ENCODE measurements around the gene INO80B. TPM values are rescaled to one million over a fixed set of nuclear protein-coding genes. Genes with fewer than 3 reads are reported as not detected.

Gene INO80B
- total and polyA plus RNA-seq, 2 donors (not counting 1 experiment from before 2014, with no cell fraction given), result 30.4 to 78.6 TPM

DNA sequence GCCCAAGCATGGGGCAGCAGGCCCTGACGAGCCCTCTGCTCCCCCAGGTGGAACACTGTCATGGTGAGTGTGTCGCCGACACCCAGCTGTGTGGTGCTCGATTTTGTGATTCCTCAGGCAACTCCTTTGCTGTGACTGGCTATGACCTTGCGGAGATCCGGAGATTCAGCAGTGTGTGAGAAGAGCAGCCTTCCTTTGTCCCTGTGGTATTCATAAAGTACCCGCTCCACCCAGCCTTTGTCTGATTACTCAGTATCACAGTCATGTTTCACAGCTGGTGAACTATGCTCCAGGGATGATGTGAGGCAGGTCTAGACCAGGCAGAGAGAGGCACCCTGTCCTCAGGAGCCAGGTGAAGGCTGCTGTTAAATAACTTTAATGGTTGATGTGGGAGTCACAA is 29.4 kb upstream of the INO80B start:
- POLR2A ChIA-PET, result interaction anchor here (0.6 kb wide), 1 partner anchor 1239 kb away, joined by 3 read pairs; no protein-coding TSS in a partner anchor
- intact Hi-C loops (cut with micrococcal nuclease), result no loop called here
- WGBS (ENCODE audit: insufficient coverage), result 96% methylated on average over 7 of the region's 7 CpGs

DNA sequence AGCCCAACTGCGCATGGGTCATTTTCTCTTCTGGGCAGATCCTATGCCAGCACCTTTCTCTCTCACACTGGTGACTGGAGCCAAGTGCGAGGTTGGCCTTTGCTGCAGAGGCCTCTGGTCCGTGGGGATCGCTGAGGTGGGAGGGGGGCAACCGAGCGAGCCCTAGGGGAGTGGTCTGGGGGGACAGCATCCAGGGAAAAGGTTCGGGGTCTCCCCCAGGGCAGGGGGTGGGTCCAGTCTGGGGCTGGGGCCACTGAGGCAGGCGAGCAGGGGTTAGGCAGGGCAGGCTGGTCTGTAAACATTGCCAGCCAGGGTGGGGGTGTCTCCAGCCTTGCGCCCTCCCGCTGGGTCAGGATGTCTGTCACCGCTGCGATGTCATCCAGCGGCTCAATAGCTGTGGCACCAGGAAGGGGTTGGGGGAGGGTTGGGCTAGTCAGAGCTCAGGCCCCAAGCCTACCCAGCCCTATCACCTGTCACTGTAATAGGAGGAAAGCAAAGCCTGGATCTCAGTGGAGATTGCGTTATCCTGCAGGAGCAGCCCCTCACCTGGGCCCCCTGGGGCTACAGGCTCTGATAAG is 28.6 kb upstream of the INO80B start:
- Histone ChIP-seq H4K20me1 (ENCODE audit: control insufficient read depth, insufficient read depth, low read length, poor library complexity, severe bottlenecking) (no peaks in the 10 kb centered on the region), H3K4me2 (replicated peaks; ENCODE audit: low read depth, low read length, poor library complexity, severe bottlenecking) (no peak overlapping the region), H3K27me3 (replicated peaks in 1 of 4; ENCODE audit: control extremely low read depth in 1 of 4, control insufficient read depth in 3 of 4, insufficient read depth in 4 of 4, low read length in 3 of 4) (no peaks in the 10 kb centered on the region), H3K9ac (ENCODE audit: low read length) (no peak overlapping the region), H3K9me3 (ENCODE audit: control extremely low read depth in 1 of 3, control insufficient read depth in 2 of 3, insufficient read depth in 1 of 3, low read length in 2 of 3) (no peaks in the 10 kb centered on the region), H3K27ac (ENCODE audit: low read length in 2 of 2) (no peak overlapping the region), H2AFZ (ENCODE audit: insufficient read depth, low read depth, low read length, poor library complexity, severe bottlenecking) (no peak overlapping the region), H3K4me3 (ENCODE audit: control extremely low read depth in 1 of 5, extremely low read depth in 1 of 5, insufficient read depth in 1 of 5, low read depth in 2 of 5, low read length in 4 of 5) (no peak overlapping the region), H3K36me3 (replicated peaks in 1 of 2; ENCODE audit: control extremely low read depth in 1 of 2, control insufficient read depth in 1 of 2, extremely low read depth in 1 of 2, insufficient read depth in 2 of 2, low read length in 1 of 2) (peaks cover 0 to 11% of the 10 kb centered on the region in 2 experiments), H3K79me2 (ENCODE audit: control insufficient read depth, insufficient read depth, low read length) (no peaks in the 10 kb centered on the region), H3K4me1 (ENCODE audit: control insufficient read depth in 2 of 2, insufficient read depth in 2 of 2, low read length in 2 of 2) (peaks cover 4 to 8% of the 10 kb centered on the region in 2 donors)
- ChIA-PET CTCF (no interaction called here), POLR2A (no interaction called here)
- TF ChIP-seq EZH2 (IDR thresholded peaks at IDR 0.05; ENCODE audit: borderline replicate concordance, insufficient read depth, low read depth, low read length, poor library complexity, severe bottlenecking), result no peak
- TF ChIP-seq, protein P1, sequence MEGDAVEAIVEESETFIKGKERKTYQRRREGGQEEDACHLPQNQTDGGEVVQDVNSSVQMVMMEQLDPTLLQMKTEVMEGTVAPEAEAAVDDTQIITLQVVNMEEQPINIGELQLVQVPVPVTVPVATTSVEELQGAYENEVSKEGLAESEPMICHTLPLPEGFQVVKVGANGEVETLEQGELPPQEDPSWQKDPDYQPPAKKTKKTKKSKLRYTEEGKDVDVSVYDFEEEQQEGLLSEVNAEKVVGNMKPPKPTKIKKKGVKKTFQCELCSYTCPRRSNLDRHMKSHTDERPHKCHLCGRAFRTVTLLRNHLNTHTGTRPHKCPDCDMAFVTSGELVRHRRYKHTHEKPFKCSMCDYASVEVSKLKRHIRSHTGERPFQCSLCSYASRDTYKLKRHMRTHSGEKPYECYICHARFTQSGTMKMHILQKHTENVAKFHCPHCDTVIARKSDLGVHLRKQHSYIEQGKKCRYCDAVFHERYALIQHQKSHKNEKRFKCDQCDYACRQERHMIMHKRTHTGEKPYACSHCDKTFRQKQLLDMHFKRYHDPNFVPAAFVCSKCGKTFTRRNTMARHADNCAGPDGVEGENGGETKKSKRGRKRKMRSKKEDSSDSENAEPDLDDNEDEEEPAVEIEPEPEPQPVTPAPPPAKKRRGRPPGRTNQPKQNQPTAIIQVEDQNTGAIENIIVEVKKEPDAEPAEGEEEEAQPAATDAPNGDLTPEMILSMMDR (IDR thresholded peaks at IDR 0.05), result no peak
- Mint-ChIP-seq H3K4me1 (peaks cover 13% of the 10 kb centered on the region), H3K4me3 (no peak overlapping the region), H3K27me3 (no peaks in the 10 kb centered on the region), H3K9me3 (ENCODE audit: insufficient read depth) (no peaks in the 10 kb centered on the region), H3K27ac (no peak overlapping the region)
- intact Hi-C loops (cut with micrococcal nuclease), result no loop called here
- ATAC-seq (ENCODE audit: low read depth), result no peak
- DNase-seq, result no peak
- 98% methylated on average over 9 of the region's 14 CpGs for WGBS (ENCODE audit: insufficient coverage)

More for the DNA sequence above, 29.4 kb upstream of the INO80B start:
- ATAC-seq (ENCODE audit: low read depth), result no peak
- DNase-seq, result no peak
- no peak overlapping the region for H3K27ac ChIP-seq (ENCODE audit: low read length in 2 of 2)
- no peak overlapping the region for H3K4me3 Mint-ChIP-seq
- H3K79me2 ChIP-seq (ENCODE audit: control insufficient read depth, insufficient read depth, low read length), result no peaks in the 10 kb centered on the region
- H3K4me1 Mint-ChIP-seq, result peaks cover 17% of the 10 kb centered on the region
- no peak overlapping the region for H3K4me3 ChIP-seq (ENCODE audit: control extremely low read depth in 1 of 5, extremely low read depth in 1 of 5, insufficient read depth in 1 of 5, low read depth in 2 of 5, low read length in 4 of 5)
- no peak overlapping the region for H3K4me2 ChIP-seq (replicated peaks; ENCODE audit: low read depth, low read length, poor library complexity, severe bottlenecking)
- TF ChIP-seq EZH2 (IDR thresholded peaks at IDR 0.05; ENCODE audit: borderline replicate concordance, insufficient read depth, low read depth, low read length, poor library complexity, severe bottlenecking), result no peak
- TF ChIP-seq, protein P1 (IDR thresholded peaks at IDR 0.05), result no peak
- no peak overlapping the region for H3K27ac Mint-ChIP-seq
- CTCF ChIA-PET, result no interaction called here
- H2AFZ ChIP-seq (ENCODE audit: insufficient read depth, low read depth, low read length, poor library complexity, severe bottlenecking), result no peak overlapping the region
- no peak overlapping the region for H3K9ac ChIP-seq (ENCODE audit: low read length)
- H3K36me3 ChIP-seq (replicated peaks in 1 of 2; ENCODE audit: control extremely low read depth in 1 of 2, control insufficient read depth in 1 of 2, extremely low read depth in 1 of 2, insufficient read depth in 2 of 2, low read length in 1 of 2), result peaks cover 0 to 11% of the 10 kb centered on the region in 2 experiments
- no peaks in the 10 kb centered on the region for H3K9me3 ChIP-seq (ENCODE audit: control extremely low read depth in 1 of 3, control insufficient read depth in 2 of 3, insufficient read depth in 1 of 3, low read length in 2 of 3)
- no peaks in the 10 kb centered on the region for H4K20me1 ChIP-seq (ENCODE audit: control insufficient read depth, insufficient read depth, low read length, poor library complexity, severe bottlenecking)
- H3K27me3 Mint-ChIP-seq, result no peaks in the 10 kb centered on the region
- no peaks in the 10 kb centered on the region for H3K27me3 ChIP-seq (replicated peaks in 1 of 4; ENCODE audit: control extremely low read depth in 1 of 4, control insufficient read depth in 3 of 4, insufficient read depth in 4 of 4, low read length in 3 of 4)
- H3K9me3 Mint-ChIP-seq (ENCODE audit: insufficient read depth), result no peaks in the 10 kb centered on the region
- H3K4me1 ChIP-seq (ENCODE audit: control insufficient read depth in 2 of 2, insufficient read depth in 2 of 2, low read length in 2 of 2), result peaks cover 9 to 15% of the 10 kb centered on the region in 2 donors

Data from B cell (primary cell).